ENCODE measurements around the gene C1orf56. TPM values are rescaled to one million over a fixed set of nuclear protein-coding genes. Genes with fewer than 3 reads are reported as not detected.

The C1orf56 gene
- total RNA-seq, 2 experiments from 2014 or later, result 1.3 to 1.5 TPM

DNA sequence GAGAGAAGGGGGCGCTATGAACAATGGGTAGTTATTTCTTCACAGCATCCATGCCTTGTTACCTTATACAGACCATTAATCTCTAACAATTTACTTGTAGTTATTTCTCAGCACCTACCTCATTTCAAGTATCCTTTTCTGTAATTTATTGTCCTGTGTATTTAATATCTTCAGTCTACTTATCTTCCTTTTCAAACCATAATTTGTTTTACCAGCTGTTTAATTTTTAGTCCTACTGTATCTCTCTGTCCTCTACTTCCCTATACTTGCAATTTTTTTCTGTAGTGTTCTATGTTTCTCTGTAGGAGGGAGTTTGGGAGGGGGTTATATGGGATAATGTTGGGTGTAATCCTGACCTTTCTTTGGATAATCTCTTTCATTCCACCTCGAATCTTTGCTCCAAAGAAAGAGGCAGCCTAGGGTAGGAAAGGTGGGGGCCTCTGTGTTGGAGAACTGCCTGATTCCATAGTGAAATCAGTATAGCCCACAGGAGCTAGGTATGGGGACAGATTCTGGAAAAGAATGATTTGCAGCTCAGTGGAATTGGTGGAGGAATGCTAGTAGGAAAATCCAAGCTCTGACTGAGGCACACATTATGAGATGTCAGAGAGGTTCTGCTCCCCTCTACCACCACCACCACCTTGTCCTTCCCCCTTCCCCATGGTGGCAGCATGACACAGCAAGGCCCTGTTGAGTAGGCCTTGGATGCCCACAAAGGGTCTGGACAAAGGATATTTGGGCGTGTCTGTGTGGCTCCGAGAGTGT is 13.3 kb downstream of the C1orf56 start:
- intact Hi-C loops (cut with DNase I, micrococcal nuclease), result no loop called here

DNA sequence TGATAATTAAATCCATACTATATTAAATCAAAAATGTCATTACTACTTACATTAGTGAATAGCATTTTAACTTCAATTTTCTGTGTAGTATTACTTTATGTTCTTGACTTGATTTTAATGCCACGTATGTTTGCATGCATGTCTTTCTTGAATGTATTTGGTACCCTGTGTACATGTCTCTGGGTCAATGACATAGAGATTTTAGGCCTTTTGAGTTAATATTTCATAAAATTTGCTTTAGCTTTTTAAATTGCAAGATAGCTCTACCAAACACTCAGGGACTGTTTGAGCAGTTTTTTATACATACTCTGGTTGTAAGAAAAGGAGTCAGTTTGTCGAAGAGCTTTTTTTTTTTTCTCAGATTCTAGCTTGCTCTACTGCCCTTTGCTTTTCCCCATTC is 14.2 kb downstream of the C1orf56 start:
- Mint-ChIP-seq H3K4me3 (no peak overlapping the region), H3K27ac (no peak overlapping the region), H3K27me3 (no peaks in the 10 kb centered on the region), H3K36me3 (ENCODE audit: low read depth) (peaks cover 25% of the 10 kb centered on the region), H3K9me3 (ENCODE audit: low read depth) (no peaks in the 10 kb centered on the region), H3K4me1 (peaks cover 31% of the 10 kb centered on the region)
- ChIA-PET POLR2A (no interaction called here), CTCF (interaction anchor here (0.6 to 4.8 kb wide), 8 partner anchors 10 to 501 kb away, joined by 3 to 34 read pairs (median 5); partner anchors contain the start of genes C1orf56, GABPB2 and MINDY1)
- ATAC-seq (no peak), DNase-seq (no peak)
- intact Hi-C loops (cut with DNase I, micrococcal nuclease), result no loop called here

More for the DNA sequence above, 13.3 kb downstream of the C1orf56 start:
- Mint-ChIP-seq H3K4me3 (peak overlapping the region; percentile 93), H3K9me3 (ENCODE audit: low read depth) (no peaks in the 10 kb centered on the region), H3K27me3 (no peaks in the 10 kb centered on the region), H3K27ac (peak overlapping the region; percentile 98), H3K36me3 (ENCODE audit: low read depth) (peaks cover 34% of the 10 kb centered on the region), H3K4me1 (peaks cover 40% of the 10 kb centered on the region)
- ChIA-PET POLR2A (interaction anchor here (1.1 to 1.2 kb wide), 2 partner anchors 13 to 493 kb away, joined by 3 to 6 read pairs; partner anchors contain the start of gene C1orf56), CTCF (interaction anchor here (0.6 to 4.8 kb wide), 12 partner anchors 7 to 806 kb away, joined by 3 to 34 read pairs (median 5); partner anchors contain the start of genes C1orf56, GABPB2 and TNFAIP8L2)
- ATAC-seq (no peak), DNase-seq (no peak)

DNA sequence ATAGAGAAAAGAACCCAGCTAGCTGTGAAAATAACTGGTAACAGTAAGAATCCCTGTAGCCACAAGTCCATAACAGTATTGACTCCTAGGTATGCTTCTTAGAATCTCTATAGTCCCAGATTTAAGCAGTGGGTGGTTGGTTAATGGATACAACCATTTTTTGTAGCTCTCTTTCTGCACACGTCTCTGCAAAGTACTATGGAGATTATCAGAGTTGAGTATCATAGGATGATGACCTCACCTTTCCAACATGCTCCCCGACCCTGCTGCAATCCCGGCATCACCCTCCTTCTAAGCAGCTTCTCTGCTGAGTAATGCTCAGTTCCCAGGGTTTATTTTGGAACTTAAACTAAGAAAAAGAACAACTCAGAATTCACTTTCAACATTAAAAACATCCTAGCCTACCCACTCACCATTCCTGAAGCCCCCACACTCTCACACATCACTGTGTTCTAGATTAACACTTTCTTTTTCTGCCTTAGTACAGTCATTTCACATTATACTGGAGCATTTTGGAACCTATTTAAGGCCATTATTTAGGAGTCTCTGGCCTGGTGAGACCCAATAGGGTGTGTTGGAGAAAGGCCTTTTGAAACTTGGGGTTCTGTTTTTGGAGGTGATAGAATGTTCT is 15.3 kb downstream of the C1orf56 start:
- intact Hi-C loops (cut with DNase I, micrococcal nuclease), result no loop called here
- Mint-ChIP-seq H3K4me1 (peaks cover 21% of the 10 kb centered on the region), H3K27me3 (no peaks in the 10 kb centered on the region), H3K4me3 (no peak overlapping the region), H3K36me3 (ENCODE audit: low read depth) (peaks cover 14% of the 10 kb centered on the region), H3K9me3 (ENCODE audit: low read depth) (no peaks in the 10 kb centered on the region), H3K27ac (no peak overlapping the region)
- no peak for ATAC-seq
- DNase-seq, result no peak
- ChIA-PET CTCF (interaction anchor here (0.6 to 1.9 kb wide), 6 partner anchors 9 to 127 kb away, joined by 4 to 10 read pairs (median 4); partner anchors contain the start of genes C1orf56, GABPB2, MINDY1 and TNFAIP8L2), POLR2A (interaction anchor here (0.6 kb wide), 1 partner anchor 149 kb away, joined by 5 read pairs; no protein-coding TSS in a partner anchor)

GRCh38 chr1:151065089-151065645 is 17.6 kb downstream of the C1orf56 start:
- Mint-ChIP-seq H3K27me3 (no peaks in the 10 kb centered on the region), H3K4me3 (no peak overlapping the region), H3K27ac (no peak overlapping the region), H3K9me3 (ENCODE audit: low read depth) (no peaks in the 10 kb centered on the region), H3K4me1 (peaks cover 31% of the 10 kb centered on the region), H3K36me3 (ENCODE audit: low read depth) (peaks cover 4% of the 10 kb centered on the region)
- ATAC-seq (no peak), DNase-seq (no peak)
- intact Hi-C loops (cut with DNase I, micrococcal nuclease), result no loop called here
- CTCF ChIA-PET, result interaction anchor here (0.6 to 1.4 kb wide), 11 partner anchors 18 to 126 kb away, joined by 3 to 4 read pairs (median 3); partner anchors contain the start of genes C1orf56 and TNFAIP8L2
- POLR2A ChIA-PET, result no interaction called here

GRCh38 chr1:151067185-151067584 is 19.6 kb downstream of the C1orf56 start:
- no peak overlapping the region for H3K4me3 Mint-ChIP-seq
- ATAC-seq, result no peak
- H3K27ac Mint-ChIP-seq, result no peak overlapping the region
- H3K36me3 Mint-ChIP-seq (ENCODE audit: low read depth), result peaks cover 7% of the 10 kb centered on the region
- POLR2A ChIA-PET, result interaction anchor here (0.6 kb wide), 1 partner anchor 155 kb away, joined by 3 read pairs; no protein-coding TSS in a partner anchor
- CTCF ChIA-PET, result interaction anchor here (1.1 to 2.2 kb wide), 2 partner anchors 9 to 61 kb away, joined by 5 to 9 read pairs; no protein-coding TSS in a partner anchor
- DNase-seq, result no peak
- no peaks in the 10 kb centered on the region for H3K9me3 Mint-ChIP-seq (ENCODE audit: low read depth)
- intact Hi-C loops (cut with DNase I, micrococcal nuclease), result no loop called here
- H3K4me1 Mint-ChIP-seq, result peaks cover 26% of the 10 kb centered on the region
- H3K27me3 Mint-ChIP-seq, result no peaks in the 10 kb centered on the region

- DNase-seq, result no peak
- POLR2A ChIA-PET, result no interaction called here
- Mint-ChIP-seq H3K9me3 (ENCODE audit: low read depth) (no peaks in the 10 kb centered on the region), H3K4me1 (peaks cover 18% of the 10 kb centered on the region), H3K4me3 (peak overlapping the region; percentile 99), H3K27me3 (no peaks in the 10 kb centered on the region), H3K36me3 (ENCODE audit: low read depth) (peaks cover 9% of the 10 kb centered on the region), H3K27ac (peak overlapping the region; percentile 100)
- no peak for ATAC-seq
- intact Hi-C loops (cut with DNase I, micrococcal nuclease), result no loop called here
- CTCF ChIA-PET, result interaction anchor here (1.2 to 4.0 kb wide), 3 partner anchors 9 to 21 kb away, joined by 3 to 24 read pairs (median 6); partner anchors contain the start of genes C1orf56, CDC42SE1 and MLLT11
These were observed 21.5 kb downstream of the C1orf56 start for GRCh38 chr1:151069103-151069486.

DNA sequence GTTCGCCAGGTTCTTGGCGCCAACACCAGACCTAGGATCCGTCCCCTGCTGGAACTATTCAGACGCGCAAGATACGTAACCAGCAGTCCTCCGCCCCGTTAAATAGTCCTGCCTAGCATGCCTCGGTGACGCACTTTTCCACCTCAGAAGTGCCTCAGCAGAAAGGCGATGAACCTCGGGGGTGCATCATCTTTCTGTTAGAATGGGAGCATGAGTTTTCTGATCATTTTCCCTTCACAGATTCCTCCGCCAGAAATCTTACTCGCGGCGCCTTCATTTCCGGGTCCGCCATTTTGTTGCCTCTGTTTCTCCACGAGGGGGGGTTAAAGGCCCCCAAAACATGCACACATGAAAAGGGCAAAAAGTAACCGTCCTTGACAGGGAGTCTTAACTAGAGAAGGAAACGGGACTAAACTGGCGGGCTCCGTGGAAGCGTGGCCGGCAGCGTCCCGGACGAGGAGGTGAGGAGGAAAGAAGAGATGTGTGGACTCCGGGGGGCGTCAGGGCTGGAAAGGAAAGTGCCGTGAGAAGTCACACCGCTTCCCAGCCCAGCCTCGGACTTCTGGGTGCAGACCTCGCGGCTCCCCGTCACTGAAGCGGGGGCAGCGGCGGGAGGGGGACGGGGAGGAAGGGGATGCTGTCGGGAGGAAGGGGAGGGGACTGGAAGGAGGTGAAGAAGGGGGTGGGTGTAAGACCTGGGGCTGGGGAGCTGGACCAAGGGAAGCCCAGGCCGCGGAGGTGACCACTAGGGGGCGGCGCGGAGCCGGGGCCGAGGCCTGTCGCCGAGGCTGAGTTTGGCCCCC is 23.1 kb downstream of the C1orf56 start, which contains the start of gene GABPB2:
Gene GABPB2 (plus strand): TSS at position 288 of the 803 bp plus-strand sequence. CDS start 17,429 bp downstream, outside the sequence.
- H3K36me3 Mint-ChIP-seq (ENCODE audit: low read depth), result peaks cover 9% of the 10 kb centered on the region
- ChIA-PET CTCF (interaction anchor here (0.5 to 4.0 kb wide), 8 partner anchors 8 to 86 kb away, joined by 3 to 24 read pairs (median 6); partner anchors contain the start of genes CDC42SE1, MINDY1, MLLT11 and TNFAIP8L2), POLR2A (interaction anchor here (0.5 to 1.0 kb wide), 2 partner anchors 75 to 212 kb away, joined by 3 read pairs; partner anchors contain the start of gene ZNF687)
- peaks cover 18% of the 10 kb centered on the region for H3K4me1 Mint-ChIP-seq
- peak within 1 kb of the TSS; percentile 100 for H3K27ac Mint-ChIP-seq
- H3K9me3 Mint-ChIP-seq (ENCODE audit: low read depth), result no peaks in the 10 kb centered on the region
- DNase-seq, result peak; percentile 93
- intact Hi-C loops (cut with DNase I, micrococcal nuclease), result loop anchor here (1.0 to 5.0 kb wide), 16 partner anchors 11 to 748 kb away; partner anchors contain the start of genes CDC42SE1 (in 2 of the 2), PRUNE1 (in 2 of the 2), TNFAIP8L2 (in 2 of the 2) and ARNT (in 1 of the 2)
- H3K27me3 Mint-ChIP-seq, result no peaks in the 10 kb centered on the region
- ATAC-seq, result peak; percentile 86
- peak within 1 kb of the TSS; percentile 99 for H3K4me3 Mint-ChIP-seq

DNA sequence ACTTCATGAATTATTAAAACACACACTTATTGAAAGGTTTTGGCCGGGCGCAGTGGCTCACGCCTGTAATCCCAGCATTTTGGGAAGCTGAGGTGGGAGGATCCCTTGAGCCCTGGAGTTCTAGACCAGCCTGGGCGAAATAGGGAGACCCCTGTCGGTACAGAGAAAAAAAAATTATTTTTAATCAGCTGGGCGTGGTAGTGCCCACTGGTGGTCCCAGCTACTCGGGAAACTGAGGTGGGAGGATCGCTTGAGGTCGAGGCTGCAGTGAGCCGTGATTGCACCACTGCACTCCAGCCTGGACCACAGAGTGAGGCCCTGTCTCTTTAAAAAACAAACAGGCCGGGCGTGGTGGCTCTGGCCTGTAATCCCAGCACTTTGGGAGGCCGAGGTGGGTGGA is 24.7 kb downstream of the C1orf56 start:
- Mint-ChIP-seq H3K27me3 (no peaks in the 10 kb centered on the region), H3K36me3 (ENCODE audit: low read depth) (peaks cover 9% of the 10 kb centered on the region), H3K4me3 (no peak overlapping the region), H3K27ac (no peak overlapping the region), H3K9me3 (ENCODE audit: low read depth) (no peaks in the 10 kb centered on the region), H3K4me1 (peaks cover 18% of the 10 kb centered on the region)
- ChIA-PET POLR2A (interaction anchor here (0.7 to 1.3 kb wide), 3 partner anchors 34 to 1185 kb away, joined by 3 to 5 read pairs (median 4); partner anchors contain the start of gene TNFAIP8L2), CTCF (interaction anchor here (0.6 to 4.0 kb wide), 10 partner anchors 10 to 93 kb away, joined by 3 to 24 read pairs (median 3); partner anchors contain the start of genes CDC42SE1, MINDY1, MLLT11 and TNFAIP8L2)
- intact Hi-C loops (cut with DNase I, micrococcal nuclease), result loop anchor here (5.0 kb wide), 3 partner anchors 50 to 750 kb away; partner anchors contain the start of genes PRPF3 (in 1 of the 2) and SETDB1 (in 1 of the 2)
- DNase-seq, result no peak
- ATAC-seq, result no peak

DNA sequence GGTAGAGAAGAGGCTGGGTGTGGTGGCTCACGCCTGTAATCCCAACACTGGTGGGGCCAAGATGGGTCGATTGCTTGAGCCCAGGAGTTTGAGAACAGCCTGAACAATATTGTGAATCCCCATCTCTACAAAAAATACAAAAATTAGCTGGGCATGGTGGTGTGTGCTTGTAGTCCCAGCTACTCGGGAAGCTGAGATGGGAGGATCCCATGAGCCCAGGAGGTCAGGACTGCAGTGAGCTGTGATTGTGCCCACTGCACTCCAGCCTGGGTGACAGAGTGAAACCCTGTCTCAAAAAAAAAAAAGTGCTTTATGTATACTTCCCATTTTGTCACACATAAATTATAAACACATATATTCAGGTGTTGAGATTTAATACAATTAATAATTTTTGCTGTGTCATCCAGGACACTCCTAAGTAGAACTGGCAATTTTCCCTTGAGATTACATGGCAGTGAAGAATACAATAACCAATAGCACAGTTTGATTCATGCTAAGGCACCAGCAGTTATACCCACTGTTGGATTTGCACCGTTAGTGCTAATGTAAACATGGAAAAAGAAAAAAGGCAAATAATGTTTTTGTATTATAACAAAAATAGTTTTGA is 38.5 kb downstream of the C1orf56 start:
- DNase-seq (no peak), ATAC-seq (no peak)
- Mint-ChIP-seq H3K9me3 (ENCODE audit: low read depth) (no peaks in the 10 kb centered on the region), H3K27ac (no peak overlapping the region), H3K27me3 (no peaks in the 10 kb centered on the region), H3K36me3 (ENCODE audit: low read depth) (no peaks in the 10 kb centered on the region), H3K4me3 (no peak overlapping the region), H3K4me1 (no peaks in the 10 kb centered on the region)
- intact Hi-C loops (cut with DNase I, micrococcal nuclease), result no loop called here
- ChIA-PET CTCF (interaction anchor here (0.8 to 2.3 kb wide), 6 partner anchors 14 to 102 kb away, joined by 3 to 10 read pairs (median 4); partner anchors contain the start of genes GABPB2 and TNFAIP8L2), POLR2A (interaction anchor here (0.6 kb wide), 1 partner anchor 166 kb away, joined by 4 read pairs; no protein-coding TSS in a partner anchor)

Data from activated CD4-positive, alpha-beta T cell treated with anti-CD3 and anti-CD28 coated beads for 36 hours (primary cell).